Measurements from ENCODE around the gene SLC25A13. TPM values are rescaled to one million over a fixed set of nuclear protein-coding genes. Genes with fewer than 3 reads are reported as not detected.

SLC25A13 gene
- total RNA-seq, 1 experiment from 2014 or later = 52.5 TPM

GRCh38 chr7:96330193-96330592, 8.3 kb upstream of the SLC25A13 start:
- H3K4me1 ChIP-seq (replicated peaks; ENCODE audit: insufficient read depth) = peaks cover 32% of the 10 kb centered on the region
- H2AFZ ChIP-seq = no peak overlapping the region
- DNase-seq = no peak
- intact Hi-C loops (cut with micrococcal nuclease; ENCODE audit: unreplicated experiment) = no loop called here
- H4K20me1 ChIP-seq (ENCODE audit: insufficient read depth) = no peaks in the 10 kb centered on the region
- H3K4me2 ChIP-seq = no peak overlapping the region
- H3K9me3 ChIP-seq (ENCODE audit: insufficient read depth, low read depth) = no peaks in the 10 kb centered on the region; the same call in 1 of the 2 replicates
- no TSS peak for BruUV-seq (replicated peaks)
- H3K27ac ChIP-seq = no peak overlapping the region
- H3K27me3 ChIP-seq (ENCODE audit: insufficient read depth, low read depth) = no peaks in the 10 kb centered on the region
- no peak for TF ChIP-seq EZH2 (IDR thresholded peaks at IDR 0.05; ENCODE audit: low read depth)
- TF ChIP-seq CTCF (conservative IDR thresholded peaks at IDR 0.05) = no peak
- H3K4me3 ChIP-seq = no peak overlapping the region
- no peaks in the 10 kb centered on the region for H3K9me2 ChIP-seq (ENCODE audit: insufficient read depth)
- no peaks in the 10 kb centered on the region for H3K79me2 ChIP-seq (ENCODE audit: low read depth)
- ChIA-PET CTCF (no interaction called here), POLR2A (ENCODE audit: unreplicated experiment) (no interaction called here)
- H3K36me3 ChIP-seq (ENCODE audit: low read depth) = no peaks in the 10 kb centered on the region
- peaks cover 14% of the 10 kb centered on the region; the same call in 1 of the 2 replicates for H3F3A ChIP-seq (ENCODE audit: insufficient read depth, low read depth)

GRCh38 chr7:96329241-96329640, 7.3 kb upstream of the SLC25A13 start:
- DNase-seq = no peak
- CTCF ChIA-PET = no interaction called here
- no TSS peak for BruUV-seq (replicated peaks)
- Histone ChIP-seq H3K27me3 (ENCODE audit: insufficient read depth, low read depth) (no peaks in the 10 kb centered on the region), H3F3A (ENCODE audit: insufficient read depth, low read depth) (peaks cover 14% of the 10 kb centered on the region; the same call in 1 of the 2 replicates), H3K36me3 (ENCODE audit: low read depth) (no peaks in the 10 kb centered on the region), H3K4me2 (no peak overlapping the region), H4K20me1 (ENCODE audit: insufficient read depth) (no peaks in the 10 kb centered on the region), H3K4me3 (no peak overlapping the region), H2AFZ (no peak overlapping the region), H3K27ac (no peak overlapping the region), H3K4me1 (replicated peaks; ENCODE audit: insufficient read depth) (peaks cover 32% of the 10 kb centered on the region), H3K79me2 (ENCODE audit: low read depth) (no peaks in the 10 kb centered on the region), H3K9me3 (ENCODE audit: insufficient read depth, low read depth) (no peaks in the 10 kb centered on the region; the same call in 1 of the 2 replicates), H3K9me2 (ENCODE audit: insufficient read depth) (no peaks in the 10 kb centered on the region)
- TF ChIP-seq CTCF (conservative IDR thresholded peaks at IDR 0.05) (no peak), EZH2 (IDR thresholded peaks at IDR 0.05; ENCODE audit: low read depth) (no peak)
- POLR2A ChIA-PET (ENCODE audit: unreplicated experiment) = no interaction called here
- intact Hi-C loops (cut with micrococcal nuclease; ENCODE audit: unreplicated experiment) = no loop called here

GRCh38 chr7:96328016-96328415, 6.1 kb upstream of the SLC25A13 start:
- Histone ChIP-seq H3K4me3 (no peak overlapping the region), H2AFZ (no peak overlapping the region; the same call in 1 of the 2 replicates), H3K27me3 (ENCODE audit: insufficient read depth, low read depth) (no peaks in the 10 kb centered on the region), H3K36me3 (ENCODE audit: low read depth) (no peaks in the 10 kb centered on the region), H3F3A (ENCODE audit: insufficient read depth, low read depth) (peaks cover 14% of the 10 kb centered on the region; the same call in 1 of the 2 replicates), H3K9me2 (ENCODE audit: insufficient read depth) (no peaks in the 10 kb centered on the region), H3K27ac (peak overlapping the region; percentile 44), H3K9me3 (ENCODE audit: insufficient read depth, low read depth) (no peaks in the 10 kb centered on the region; the same call in 1 of the 2 replicates), H4K20me1 (ENCODE audit: insufficient read depth) (no peaks in the 10 kb centered on the region), H3K4me1 (replicated peaks; ENCODE audit: insufficient read depth) (peaks cover 32% of the 10 kb centered on the region), H3K79me2 (ENCODE audit: low read depth) (no peaks in the 10 kb centered on the region), H3K4me2 (peak overlapping the region; percentile 34)
- TF ChIP-seq CTCF (conservative IDR thresholded peaks at IDR 0.05) (no peak), EZH2 (IDR thresholded peaks at IDR 0.05; ENCODE audit: low read depth) (no peak)
- BruUV-seq (replicated peaks) = no TSS peak
- POLR2A ChIA-PET (ENCODE audit: unreplicated experiment) = interaction anchor here (0.7 kb wide), 1 partner anchor 268 kb away, joined by 7 read pairs; no protein-coding TSS in a partner anchor
- CTCF ChIA-PET = no interaction called here
- peak in 1 of 2 experiments; percentile 47 for DNase-seq
- intact Hi-C loops (cut with micrococcal nuclease; ENCODE audit: unreplicated experiment) = no loop called here

Data from PC-9 (cell line).